Smooth muscle cell (in vitro differentiated cells): Measurements from ENCODE around the gene YPEL1. TPM values are rescaled to one million over a fixed set of nuclear protein-coding genes. Genes with fewer than 3 reads are reported as not detected.

Experiments used
- DNase-seq: peaks from one replicate; lab custom pipeline; 2025; ENCODE audit not compliant: unreplicated experiment; lab: John Stamatoyannopoulos, UW
- H2AFZ ChIP-seq: fragments of 200-600 bp; sonication (generic); 2 replicates; pipeline ENCODE4 v1.6.0; 2016; ENCODE audit warnings: antibody characterized with exemption, low read depth, mild to moderate bottlenecking
- H3F3A ChIP-seq: fragments of 200-600 bp; sonication (generic); 2 replicates; pipeline ENCODE4 v1.6.0; 2017; ENCODE audit warnings: antibody characterized with exemption, low read depth
- H3K27ac ChIP-seq: fragments of 200-600 bp; sonication (generic); 2 replicates; pipeline ENCODE4 v1.5.1; 2016; ENCODE audit warnings: low read depth, mild to moderate bottlenecking
- H3K27me3 ChIP-seq: fragments of 200-600 bp; sonication (generic); 2 replicates; pipeline ENCODE4 v1.6.1; 2016; ENCODE audit warnings: low read depth, mild to moderate bottlenecking
- H3K36me3 ChIP-seq: fragments of 200-600 bp; sonication (generic); 2 replicates; pipeline ENCODE4 v1.5.1; 2016; ENCODE audit warnings: low read depth
- H3K4me1 ChIP-seq: fragments of 200-600 bp; sonication (generic); 2 replicates; pipeline ENCODE4 v1.5.1; 2016; ENCODE audit warnings: low read depth
- H3K4me2 ChIP-seq: fragments of 200-600 bp; sonication (generic); 2 replicates; pipeline ENCODE4 v1.6.0; 2016; ENCODE audit warnings: mild to moderate bottlenecking
- H3K4me3 ChIP-seq: fragments of 200-600 bp; sonication (generic); 2 replicates; pipeline ENCODE4 v1.5.1; 2016; ENCODE audit warnings: mild to moderate bottlenecking
- H3K79me2 ChIP-seq: fragments of 200-600 bp; sonication (generic); 2 replicates; pipeline ENCODE4 v1.6.0; 2016; ENCODE audit warnings: low read depth, mild to moderate bottlenecking
- H3K9ac ChIP-seq: fragments of 200-600 bp; sonication (generic); 2 replicates; pipeline ENCODE4 v1.6.0; 2016; ENCODE audit warnings: low read depth
- H3K9me3 ChIP-seq: fragments of 200-600 bp; sonication (generic); replicated peaks from 2 replicates; pipeline ENCODE4 v1.5.1; 2016; ENCODE audit warnings: low read depth
- H4K20me1 ChIP-seq: fragments of 200-600 bp; sonication (generic); 2 replicates; pipeline ENCODE4 v1.6.0; 2016; ENCODE audit warnings: low read depth
- CTCF ChIP-seq: fragments of 200-600 bp; sonication (generic); IDR thresholded peaks from 2 replicates; pipeline ENCODE4 v1.5.1; 2017; ENCODE audit warnings: borderline replicate concordance, mild to moderate bottlenecking, antibody characterized with exemption; ENCODE audit not compliant: insufficient read depth, poor library complexity, severe bottlenecking
- WGBS: methylation state at CpG from one replicate; pipeline ENCODE4 v1.1.7; 2016; ENCODE audit warnings: low lambda C conversion rate; 5-methylcytosine and 5-hydroxymethylcytosine counted together
- polyA plus RNA-seq: library from polyadenylated mRNA; unstranded; fragments of >200 nt; fragmentation: Nextera tagmentation; extraction: Ambion mirVana; gene quantifications from 2 replicates; pipeline ENCODE4 v1.2.1, GENCODE V29; 2016
- total RNA-seq: library from RNA; depleted of rRNA; stranded (reverse); fragments of >200 nt; gene quantifications from 2 replicates; pipeline ENCODE4 v1.2.3, GENCODE V29; 2014

Gene YPEL1
- total and polyA plus RNA-seq, 2 experiments from 2014 or later: 1.8 to 4.1 TPM

- H3K4me1 ChIP-seq: peaks cover 7% of the 10 kb centered on the region
- H3K4me3 ChIP-seq: no peak overlapping the region
- no peaks in the 10 kb centered on the region for H3F3A ChIP-seq
- no peak overlapping the region for H3K27ac ChIP-seq
- H3K9ac ChIP-seq: no peak overlapping the region
- TF ChIP-seq CTCF: no peak
- no peaks in the 10 kb centered on the region for H3K27me3 ChIP-seq
- H4K20me1 ChIP-seq: no peaks in the 10 kb centered on the region
- WGBS: 89% methylated on average over 7 of the region's 7 CpGs
- no peaks in the 10 kb centered on the region for H3K79me2 ChIP-seq
- no peak overlapping the region for H3K4me2 ChIP-seq
- no peak overlapping the region for H2AFZ ChIP-seq
- no peaks in the 10 kb centered on the region for H3K9me3 ChIP-seq
- DNase-seq: no peak
- no peaks in the 10 kb centered on the region for H3K36me3 ChIP-seq
These were observed 75.6 kb downstream of the YPEL1 start for GRCh38 chr22:21659864-21660525.

GRCh38 chr22:21657360-21658032 is 78.1 kb downstream of the YPEL1 start:
- Histone ChIP-seq H2AFZ (peak overlapping the region; percentile 74), H3K9ac (no peak overlapping the region), H3K9me3 (no peaks in the 10 kb centered on the region), H3K27me3 (no peaks in the 10 kb centered on the region), H4K20me1 (no peaks in the 10 kb centered on the region), H3K27ac (no peak overlapping the region), H3K4me1 (peaks cover 15% of the 10 kb centered on the region), H3K4me3 (peak overlapping the region; percentile 44), H3F3A (no peaks in the 10 kb centered on the region), H3K79me2 (no peaks in the 10 kb centered on the region), H3K4me2 (peak overlapping the region; percentile 92), H3K36me3 (no peaks in the 10 kb centered on the region)
- peak; percentile 5 for TF ChIP-seq CTCF
- 1% methylated on average over 70 of the region's 79 CpGs for WGBS
- DNase-seq: peak; percentile 14

GRCh38 chr22:21657020-21657359 is 78.6 kb downstream of the YPEL1 start:
- Histone ChIP-seq H2AFZ (no peak overlapping the region), H3K4me3 (peak overlapping the region; percentile 44), H3K9ac (no peak overlapping the region), H3K79me2 (no peaks in the 10 kb centered on the region), H3K27ac (no peak overlapping the region), H3K4me1 (peaks cover 15% of the 10 kb centered on the region), H3K27me3 (no peaks in the 10 kb centered on the region), H3K9me3 (no peaks in the 10 kb centered on the region), H3K36me3 (no peaks in the 10 kb centered on the region), H3K4me2 (peak overlapping the region; percentile 92), H4K20me1 (no peaks in the 10 kb centered on the region), H3F3A (no peaks in the 10 kb centered on the region)
- no peak for DNase-seq
- no peak for TF ChIP-seq CTCF
- 44% methylated on average over 15 of the region's 17 CpGs for WGBS
